Measurements from ENCODE around the gene CRACR2B.

CRACR2B gene

DNA sequence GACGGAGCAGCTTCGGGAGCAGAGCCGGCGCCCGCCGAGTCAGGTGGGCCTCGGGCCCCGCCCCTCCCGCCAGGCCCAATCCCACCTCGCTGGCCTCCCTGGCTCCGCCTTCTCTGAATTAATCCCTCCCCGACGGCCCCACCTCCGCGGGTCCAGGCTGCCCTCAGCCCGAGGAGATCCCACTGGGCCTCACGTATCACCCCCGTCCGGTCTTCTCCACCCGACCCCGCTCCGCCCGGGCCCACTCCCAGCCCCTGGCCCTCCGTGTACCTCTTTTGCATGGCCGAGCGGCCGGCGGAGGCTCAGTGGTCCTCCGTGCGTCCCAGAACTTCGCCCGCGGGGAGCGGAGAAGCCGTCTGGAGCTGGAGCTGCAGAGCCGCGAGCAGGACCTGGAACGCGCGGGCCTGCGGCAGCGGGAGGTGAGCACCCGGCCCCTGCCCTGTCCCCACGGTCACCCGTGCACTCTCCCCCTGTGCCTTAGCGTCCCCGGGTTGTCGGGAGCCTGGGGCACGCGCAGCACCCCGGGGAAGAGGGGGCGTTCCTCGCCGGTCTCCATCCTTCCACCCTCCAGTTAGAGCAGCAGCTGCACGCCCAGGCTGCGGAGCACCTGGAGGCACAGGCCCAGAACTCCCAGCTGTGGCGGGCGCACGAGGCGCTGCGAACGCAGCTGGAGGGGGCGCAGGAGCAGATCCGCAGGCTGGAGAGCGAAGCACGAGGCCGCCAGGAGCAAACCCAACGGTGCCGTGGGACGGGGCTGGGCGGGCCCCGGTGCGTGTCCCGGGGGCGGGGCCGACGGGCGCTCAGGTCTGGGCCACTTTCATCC lies 2.8 kb downstream of the CRACR2B start:
- peak overlapping the region; percentile 97 for H3K27ac ChIP-seq
- DNase-seq, result peak; percentile 87
- H3K36me3 ChIP-seq, result peaks cover 20% of the 10 kb centered on the region
- TF ChIP-seq, protein P1, sequence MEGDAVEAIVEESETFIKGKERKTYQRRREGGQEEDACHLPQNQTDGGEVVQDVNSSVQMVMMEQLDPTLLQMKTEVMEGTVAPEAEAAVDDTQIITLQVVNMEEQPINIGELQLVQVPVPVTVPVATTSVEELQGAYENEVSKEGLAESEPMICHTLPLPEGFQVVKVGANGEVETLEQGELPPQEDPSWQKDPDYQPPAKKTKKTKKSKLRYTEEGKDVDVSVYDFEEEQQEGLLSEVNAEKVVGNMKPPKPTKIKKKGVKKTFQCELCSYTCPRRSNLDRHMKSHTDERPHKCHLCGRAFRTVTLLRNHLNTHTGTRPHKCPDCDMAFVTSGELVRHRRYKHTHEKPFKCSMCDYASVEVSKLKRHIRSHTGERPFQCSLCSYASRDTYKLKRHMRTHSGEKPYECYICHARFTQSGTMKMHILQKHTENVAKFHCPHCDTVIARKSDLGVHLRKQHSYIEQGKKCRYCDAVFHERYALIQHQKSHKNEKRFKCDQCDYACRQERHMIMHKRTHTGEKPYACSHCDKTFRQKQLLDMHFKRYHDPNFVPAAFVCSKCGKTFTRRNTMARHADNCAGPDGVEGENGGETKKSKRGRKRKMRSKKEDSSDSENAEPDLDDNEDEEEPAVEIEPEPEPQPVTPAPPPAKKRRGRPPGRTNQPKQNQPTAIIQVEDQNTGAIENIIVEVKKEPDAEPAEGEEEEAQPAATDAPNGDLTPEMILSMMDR (IDR thresholded peaks at IDR 0.05; ENCODE audit: low read depth, low read length), result no peak
- H3K4me3 ChIP-seq (ENCODE audit: low read depth, low read length), result peak overlapping the region; percentile 51
- H3K27me3 ChIP-seq (ENCODE audit: insufficient read depth, low read depth, severe bottlenecking), result no peaks in the 10 kb centered on the region
- no peaks in the 10 kb centered on the region for H3K9me3 ChIP-seq (ENCODE audit: severe bottlenecking)

DNA sequence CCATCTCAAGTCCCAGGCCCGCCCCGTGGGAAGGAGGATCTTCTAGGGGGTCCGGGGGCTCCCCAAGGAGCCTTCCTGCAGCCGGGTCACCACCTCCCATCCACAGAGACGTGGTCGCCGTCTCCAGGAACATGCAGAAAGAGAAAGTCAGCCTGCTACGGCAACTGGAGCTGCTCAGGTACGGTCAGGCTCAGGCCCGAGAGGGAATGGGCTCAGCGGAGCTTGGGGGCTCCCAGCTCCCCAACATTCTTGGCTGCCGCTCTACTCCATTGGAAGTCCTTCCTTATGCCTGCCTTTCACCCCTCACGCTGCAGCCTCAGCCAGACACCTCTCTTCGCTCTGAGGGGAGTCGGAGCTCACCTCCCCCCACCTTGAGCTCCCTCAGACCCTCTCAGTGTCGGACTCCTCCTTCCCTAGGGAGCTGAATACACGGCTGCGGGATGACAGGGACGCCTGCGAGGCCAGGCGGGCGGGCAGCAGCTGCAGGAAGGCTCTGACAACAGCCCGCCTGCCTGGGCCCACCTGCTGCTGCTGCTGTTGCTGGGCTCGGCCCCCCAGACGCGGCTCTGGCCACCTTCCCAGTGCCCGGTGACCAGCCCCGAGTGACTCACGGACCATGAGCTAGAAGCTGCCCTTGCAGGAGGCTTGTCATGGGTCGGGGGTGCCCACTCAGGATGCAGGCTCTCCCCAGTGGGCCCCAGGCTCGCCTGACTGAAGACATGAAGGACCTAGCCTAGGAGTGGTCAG lies 3.6 kb downstream of the CRACR2B start:
- H3K4me3 ChIP-seq (ENCODE audit: low read depth, low read length), result peak overlapping the region; percentile 51
- H3K36me3 ChIP-seq, result peaks cover 26% of the 10 kb centered on the region
- H3K9me3 ChIP-seq (ENCODE audit: severe bottlenecking), result no peaks in the 10 kb centered on the region
- peak overlapping the region; percentile 80; the same call in 1 of the 2 replicates for H3K27ac ChIP-seq
- DNase-seq, result no peak
- no peaks in the 10 kb centered on the region for H3K27me3 ChIP-seq (ENCODE audit: insufficient read depth, low read depth, severe bottlenecking)
- TF ChIP-seq, protein P1 (IDR thresholded peaks at IDR 0.05; ENCODE audit: low read depth, low read length), result no peak

- Histone ChIP-seq H3K27me3 (ENCODE audit: insufficient read depth, low read depth, severe bottlenecking) (no peaks in the 10 kb centered on the region), H3K9me3 (ENCODE audit: severe bottlenecking) (no peaks in the 10 kb centered on the region), H3K27ac (peak overlapping the region; percentile 80), H3K4me3 (ENCODE audit: low read depth, low read length) (peak overlapping the region; percentile 52), H3K36me3 (peaks cover 33% of the 10 kb centered on the region)
- no peak for DNase-seq
- TF ChIP-seq, protein P1 (IDR thresholded peaks at IDR 0.05; ENCODE audit: low read depth, low read length), result no peak
Observed at GRCh38 chr11:831961-832528, 4.3 kb downstream of the CRACR2B start.

DNA sequence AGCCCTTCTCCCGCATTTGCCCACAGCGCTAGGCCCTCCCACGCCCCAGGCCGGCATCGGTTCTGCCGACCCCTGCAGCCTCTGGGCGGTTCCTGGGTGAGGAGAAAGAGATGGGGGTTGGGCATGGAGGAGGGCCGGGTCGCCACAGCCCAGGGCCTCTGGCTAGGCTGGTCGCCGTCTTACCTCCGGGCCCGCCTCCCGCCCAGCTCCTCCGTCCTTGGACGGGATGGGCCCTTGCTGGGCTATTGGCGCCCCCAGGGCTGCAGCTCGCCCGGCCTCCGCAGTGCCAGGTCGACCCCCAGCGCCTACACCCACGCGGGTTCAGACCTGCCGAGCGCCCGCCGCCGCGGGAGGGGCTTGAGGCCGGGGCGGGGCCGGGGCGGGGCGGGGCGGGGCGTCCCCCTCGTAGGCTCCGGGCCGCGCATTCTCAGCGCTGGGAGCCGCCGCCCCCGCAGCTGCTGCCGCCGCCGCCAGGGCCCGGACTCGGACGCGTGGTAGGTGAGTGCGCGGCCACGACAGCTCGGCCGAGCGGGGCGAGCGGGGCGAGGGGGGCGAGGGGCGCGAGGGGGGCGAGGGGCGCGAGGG lies 4.9 kb downstream of the CRACR2B start, which contains the start of gene CD151:
CD151 (plus strand) TSS at position 424 of the 585 bp plus-strand sequence. CDS start 3,118 bp downstream, outside the sequence.
- Histone ChIP-seq H3K27ac (peak within 1 kb of the TSS; percentile 96), H3K36me3 (peaks cover 39% of the 10 kb centered on the region), H3K9me3 (ENCODE audit: severe bottlenecking) (no peaks in the 10 kb centered on the region), H3K4me3 (ENCODE audit: low read depth, low read length) (peak within 1 kb of the TSS; percentile 52), H3K27me3 (ENCODE audit: insufficient read depth, low read depth, severe bottlenecking) (no peaks in the 10 kb centered on the region)
- TF ChIP-seq, protein P1 (IDR thresholded peaks at IDR 0.05; ENCODE audit: low read depth, low read length), result no peak
- peak; percentile 65 for DNase-seq

DNA sequence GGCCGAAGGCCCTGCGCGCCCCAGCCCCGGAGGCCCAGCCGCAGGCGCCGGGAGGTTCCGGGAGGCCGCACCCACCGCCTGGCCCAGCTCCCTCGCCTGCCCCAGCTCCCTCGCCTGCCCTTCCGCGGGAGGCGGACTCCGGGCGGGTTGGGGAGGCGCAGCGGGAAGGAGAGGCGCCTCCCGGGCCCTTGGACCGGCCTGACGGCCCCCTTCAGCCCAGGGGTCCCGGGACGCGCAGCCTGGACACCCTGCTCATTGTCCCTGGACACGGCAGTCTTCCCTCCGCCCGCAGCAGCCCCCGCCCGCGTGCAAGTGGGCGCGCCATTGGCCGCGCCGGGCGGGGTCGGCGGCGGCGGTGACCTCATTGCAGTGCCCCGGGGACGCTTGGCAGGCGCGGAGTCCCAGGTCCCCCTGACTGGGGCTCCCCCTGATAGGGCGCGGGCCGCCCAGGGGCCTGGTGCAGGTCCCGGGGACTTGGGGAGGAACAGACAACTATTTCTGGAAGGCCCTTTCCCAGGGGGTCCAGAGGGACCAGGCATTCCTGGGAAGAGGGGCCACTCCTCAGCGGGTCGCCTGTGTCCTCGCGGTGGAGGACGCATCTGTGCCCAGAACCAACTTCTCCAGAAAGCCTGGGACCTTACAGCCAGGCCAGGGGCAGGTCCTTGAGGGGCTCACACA lies 5.5 kb downstream of the CRACR2B start:
- DNase-seq, result no peak
- peaks cover 44% of the 10 kb centered on the region for H3K36me3 ChIP-seq
- H3K27ac ChIP-seq, result peak overlapping the region; percentile 96
- H3K27me3 ChIP-seq (ENCODE audit: insufficient read depth, low read depth, severe bottlenecking), result no peaks in the 10 kb centered on the region
- TF ChIP-seq, protein P1 (IDR thresholded peaks at IDR 0.05; ENCODE audit: low read depth, low read length), result no peak
- H3K4me3 ChIP-seq (ENCODE audit: low read depth, low read length), result peak overlapping the region; percentile 51
- no peaks in the 10 kb centered on the region for H3K9me3 ChIP-seq (ENCODE audit: severe bottlenecking)

Measured in WERI-Rb-1 (cell line).